ENCODE results near the gene ALG14. TPM values are rescaled to one million over a fixed set of nuclear protein-coding genes. Genes with fewer than 3 reads are reported as not detected.
A peak's percentile ranks its signal among the peaks of the same experiment; 100 is the strongest.

The ALG14 gene
- total RNA-seq, 4 donors from 2014 or later = 0.62 to 1.2 (median 0.79) TPM

DNA sequence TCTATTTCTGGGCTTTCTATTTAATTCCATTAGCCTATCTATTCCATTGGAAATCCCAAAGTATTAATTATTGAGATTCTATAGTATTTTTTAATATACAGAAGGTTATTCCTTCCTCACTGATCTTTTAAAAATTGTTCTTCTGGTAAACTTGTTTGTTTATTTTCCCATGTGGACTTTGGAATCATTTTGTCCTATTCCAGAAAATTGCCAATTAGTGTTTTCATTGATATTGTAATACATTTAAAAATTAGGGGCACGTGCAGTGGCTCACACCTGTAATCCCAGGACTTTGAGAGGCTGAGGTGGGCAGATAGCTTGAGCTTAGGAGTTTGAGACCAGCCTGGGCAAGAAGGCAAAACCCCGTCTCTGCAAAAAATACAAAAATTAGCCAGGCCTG is 36.0 kb upstream of the ALG14 start:
- 90 to 100% methylated on average over 1 to 2 of the region's 2 CpGs for WGBS, 2 donors (ENCODE audit: low coverage in 1 of 2)
- TF ChIP-seq POLR2AphosphoS5 (IDR thresholded peaks at IDR 0.05) (no peak), EP300 (IDR thresholded peaks at IDR 0.05) (no peak), POLR2A (IDR thresholded peaks at IDR 0.05) (no peak)
- TF ChIP-seq, protein P1, sequence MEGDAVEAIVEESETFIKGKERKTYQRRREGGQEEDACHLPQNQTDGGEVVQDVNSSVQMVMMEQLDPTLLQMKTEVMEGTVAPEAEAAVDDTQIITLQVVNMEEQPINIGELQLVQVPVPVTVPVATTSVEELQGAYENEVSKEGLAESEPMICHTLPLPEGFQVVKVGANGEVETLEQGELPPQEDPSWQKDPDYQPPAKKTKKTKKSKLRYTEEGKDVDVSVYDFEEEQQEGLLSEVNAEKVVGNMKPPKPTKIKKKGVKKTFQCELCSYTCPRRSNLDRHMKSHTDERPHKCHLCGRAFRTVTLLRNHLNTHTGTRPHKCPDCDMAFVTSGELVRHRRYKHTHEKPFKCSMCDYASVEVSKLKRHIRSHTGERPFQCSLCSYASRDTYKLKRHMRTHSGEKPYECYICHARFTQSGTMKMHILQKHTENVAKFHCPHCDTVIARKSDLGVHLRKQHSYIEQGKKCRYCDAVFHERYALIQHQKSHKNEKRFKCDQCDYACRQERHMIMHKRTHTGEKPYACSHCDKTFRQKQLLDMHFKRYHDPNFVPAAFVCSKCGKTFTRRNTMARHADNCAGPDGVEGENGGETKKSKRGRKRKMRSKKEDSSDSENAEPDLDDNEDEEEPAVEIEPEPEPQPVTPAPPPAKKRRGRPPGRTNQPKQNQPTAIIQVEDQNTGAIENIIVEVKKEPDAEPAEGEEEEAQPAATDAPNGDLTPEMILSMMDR (IDR thresholded peaks at IDR 0.05) = no peak
- ATAC-seq = no peak
- H3K4me3 ChIP-seq = no peak overlapping the region
- H3K27ac ChIP-seq = no peak overlapping the region
- H3K36me3 ChIP-seq = no peaks in the 10 kb centered on the region
- no peaks in the 10 kb centered on the region for H3K4me1 ChIP-seq
- H3K27me3 ChIP-seq = no peaks in the 10 kb centered on the region
- H3K9me3 ChIP-seq = no peaks in the 10 kb centered on the region

DNA sequence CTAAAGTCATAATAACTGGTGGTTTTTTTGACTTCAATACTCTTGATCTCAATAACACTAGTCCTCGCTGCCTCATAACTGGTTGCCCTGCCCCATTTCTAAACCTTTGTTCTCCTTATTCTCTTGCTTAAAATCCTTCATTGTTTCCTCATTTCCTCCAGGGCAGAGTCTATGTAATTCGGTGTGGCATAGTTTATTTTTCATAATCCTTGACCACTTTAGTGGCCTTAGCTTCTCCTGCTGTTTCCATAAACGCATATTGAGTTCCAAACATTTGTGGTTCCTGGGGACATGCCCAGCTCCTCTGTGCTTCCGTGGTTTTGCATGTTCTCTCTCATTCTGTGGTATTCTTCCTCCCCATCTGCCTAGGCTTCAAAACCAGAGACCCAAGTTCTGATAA is 25.4 kb upstream of the ALG14 start:
- no peaks in the 10 kb centered on the region for H3K4me1 ChIP-seq
- no peaks in the 10 kb centered on the region for H3K36me3 ChIP-seq
- H3K27ac ChIP-seq = no peak overlapping the region
- TF ChIP-seq POLR2AphosphoS5 (IDR thresholded peaks at IDR 0.05) = no peak
- TF ChIP-seq EP300 (IDR thresholded peaks at IDR 0.05) = no peak
- H3K9me3 ChIP-seq = no peaks in the 10 kb centered on the region
- no peak overlapping the region for H3K4me3 ChIP-seq
- H3K27me3 ChIP-seq = no peaks in the 10 kb centered on the region
- no peak for ATAC-seq
- WGBS, 2 donors (ENCODE audit: low coverage in 1 of 2) = 62 to 66% methylated on average over 3 to 4 of the region's 4 CpGs

DNA sequence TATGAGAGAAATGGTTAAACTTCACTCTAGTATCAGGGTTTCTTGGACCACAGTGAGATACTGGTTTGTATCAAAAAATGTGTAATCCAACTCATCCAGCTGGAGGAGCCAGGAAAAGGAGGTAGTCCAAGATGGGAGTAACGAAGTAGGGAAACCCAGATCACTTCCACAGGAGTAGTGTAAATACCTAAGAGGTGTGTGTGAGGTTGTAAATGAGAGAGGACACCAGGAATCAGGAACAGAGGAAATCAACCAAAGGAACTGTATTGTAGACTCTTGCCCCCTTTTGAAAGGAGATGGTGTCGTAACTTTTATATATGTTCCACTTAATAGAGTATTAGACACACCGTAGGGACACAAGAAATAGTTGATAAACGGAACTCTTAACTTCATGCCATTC is 24.7 kb upstream of the ALG14 start:
- ATAC-seq = no peak
- no peak for TF ChIP-seq EP300 (IDR thresholded peaks at IDR 0.05)
- no peak for TF ChIP-seq POLR2A (IDR thresholded peaks at IDR 0.05)
- TF ChIP-seq POLR2AphosphoS5 (IDR thresholded peaks at IDR 0.05) = no peak
- TF ChIP-seq, protein P1 (IDR thresholded peaks at IDR 0.05) = no peak

DNA sequence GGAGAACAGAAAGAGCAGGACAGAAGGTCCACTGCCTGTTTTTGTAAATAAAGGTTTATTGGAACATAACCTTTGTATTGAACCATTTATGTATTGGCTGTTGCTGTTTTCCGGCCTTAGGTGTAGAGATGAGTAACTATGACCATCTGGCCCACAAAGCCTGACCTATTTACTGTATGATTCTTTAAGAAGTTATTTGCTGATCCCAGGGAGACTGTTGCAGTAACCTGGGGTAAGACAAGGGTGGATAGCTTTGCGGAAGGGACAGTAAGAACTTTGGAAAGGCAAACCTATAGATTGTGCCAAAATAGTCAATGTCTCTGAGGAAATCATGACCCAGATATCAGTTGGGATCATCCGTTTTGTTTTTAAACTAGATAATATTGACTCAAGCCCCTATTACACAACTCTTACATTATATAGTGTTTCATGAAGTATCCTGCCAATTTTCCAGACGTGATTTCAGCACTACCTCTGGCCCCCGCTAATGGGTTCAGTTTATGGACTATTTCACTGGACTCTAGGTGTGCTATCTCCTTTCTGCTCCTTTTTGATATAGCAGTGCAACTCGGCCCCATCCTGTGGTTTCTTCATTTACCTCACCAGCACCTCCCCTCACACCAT is 23.6 kb upstream of the ALG14 start:
- no peaks in the 10 kb centered on the region for H3K4me1 ChIP-seq
- no peak overlapping the region for H3K4me3 ChIP-seq
- no peaks in the 10 kb centered on the region for H3K9me3 ChIP-seq
- no peaks in the 10 kb centered on the region for H3K36me3 ChIP-seq
- TF ChIP-seq POLR2AphosphoS5 (IDR thresholded peaks at IDR 0.05) (no peak), POLR2A (IDR thresholded peaks at IDR 0.05) (no peak), EP300 (IDR thresholded peaks at IDR 0.05) (no peak)
- TF ChIP-seq, protein P1 (IDR thresholded peaks at IDR 0.05) = no peak
- 84% methylated on average over 5 to 6 of the region's 6 CpGs for WGBS, 2 donors (ENCODE audit: low coverage in 1 of 2)
- peak; percentile 66 for ATAC-seq
- no peaks in the 10 kb centered on the region for H3K27me3 ChIP-seq
- no peak overlapping the region for H3K27ac ChIP-seq

More for the DNA sequence above, 24.7 kb upstream of the ALG14 start:
- Histone ChIP-seq H3K27ac (no peak overlapping the region), H3K9me3 (no peaks in the 10 kb centered on the region), H3K4me3 (no peak overlapping the region), H3K4me1 (no peaks in the 10 kb centered on the region), H3K36me3 (no peaks in the 10 kb centered on the region), H3K27me3 (no peaks in the 10 kb centered on the region)
- WGBS, 2 donors (ENCODE audit: low coverage in 1 of 2) = 93 to 100% methylated on average over 3 to 4 of the region's 4 CpGs

DNA sequence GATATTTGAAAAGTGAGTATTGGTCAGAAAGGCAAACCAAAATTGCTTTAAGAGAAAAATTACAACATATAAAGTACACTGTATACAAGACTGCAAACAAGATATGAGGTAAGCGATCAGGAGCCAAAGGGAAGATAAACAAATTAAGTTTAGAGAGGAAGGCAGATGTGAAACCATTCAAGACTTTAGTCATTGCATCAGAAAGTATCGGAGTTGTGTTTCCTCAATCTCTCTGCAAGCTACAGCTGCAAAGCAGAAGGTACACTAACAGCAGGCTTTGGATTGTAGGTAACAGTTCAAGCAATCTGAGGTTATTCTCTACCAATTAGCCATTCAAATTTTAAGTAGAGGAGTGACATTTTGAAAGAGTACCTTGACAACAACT is 23.1 kb upstream of the ALG14 start:
- TF ChIP-seq POLR2A (IDR thresholded peaks at IDR 0.05) (no peak), POLR2AphosphoS5 (IDR thresholded peaks at IDR 0.05) (no peak), EP300 (IDR thresholded peaks at IDR 0.05) (no peak)
- TF ChIP-seq, protein P1 (IDR thresholded peaks at IDR 0.05) = no peak

More for the DNA sequence above, 23.1 kb upstream of the ALG14 start:
- H3K36me3 ChIP-seq = no peaks in the 10 kb centered on the region
- H3K4me1 ChIP-seq = no peaks in the 10 kb centered on the region
- no peak overlapping the region for H3K4me3 ChIP-seq
- H3K27ac ChIP-seq = no peak overlapping the region
- no peak for ATAC-seq
- WGBS, 2 donors (ENCODE audit: low coverage in 1 of 2) = 67 to 77% methylated on average over 2 of the region's 2 CpGs
- no peaks in the 10 kb centered on the region for H3K27me3 ChIP-seq
- no peaks in the 10 kb centered on the region for H3K9me3 ChIP-seq
